Trophoblast cell (in vitro differentiated cells and primary cell): ENCODE measurements around the gene EVC.

ENCODE experiments used
- DNase-seq, 2 donors: peaks; one replicate each; pipeline ENCODE4 v3.0.0-alpha.2; 2016
- H2AFZ ChIP-seq: 2 replicates; pipeline ENCODE4 v1.6.1; 2013; ENCODE audit warnings: low read length, moderate library complexity, mild to moderate bottlenecking; ENCODE audit not compliant: insufficient read depth, poor library complexity
- H2AK5ac ChIP-seq: 2 replicates; pipeline ENCODE4 v1.6.1; 2013; ENCODE audit warnings: mild to moderate bottlenecking, low read length
- H2BK120ac ChIP-seq: 2 replicates; pipeline ENCODE4 v1.6.1; 2013; ENCODE audit warnings: low read length, mild to moderate bottlenecking, moderate library complexity; ENCODE audit not compliant: insufficient read depth, poor library complexity
- H2BK12ac ChIP-seq: 2 replicates; pipeline ENCODE4 v1.6.1; 2013; ENCODE audit warnings: mild to moderate bottlenecking, low read length, moderate library complexity
- H2BK5ac ChIP-seq: 2 replicates; pipeline ENCODE4 v1.6.1; 2013; ENCODE audit warnings: low read length, low read depth, moderate library complexity, mild to moderate bottlenecking; ENCODE audit not compliant: poor library complexity
- H3K14ac ChIP-seq: 2 replicates; pipeline ENCODE4 v1.6.1; 2013; ENCODE audit warnings: mild to moderate bottlenecking, low read length
- H3K18ac ChIP-seq: 2 replicates; pipeline ENCODE4 v1.6.1; 2013; ENCODE audit warnings: mild to moderate bottlenecking, low read length
- H3K23ac ChIP-seq: 2 replicates; pipeline ENCODE4 v1.6.1; 2013; ENCODE audit warnings: low read length
- H3K27ac ChIP-seq: 2 replicates; pipeline ENCODE4 v1.5.1; 2013; ENCODE audit warnings: low read depth, mild to moderate bottlenecking, inconsistent platforms, low read length, moderate library complexity
- H3K27me3 ChIP-seq: 2 replicates; pipeline ENCODE4 v1.6.1; 2013; ENCODE audit warnings: inconsistent platforms, mild to moderate bottlenecking, low read length, moderate library complexity; ENCODE audit not compliant: insufficient read depth
- H3K36me3 ChIP-seq, 2 experiments: 1 replicate in 1 of 2; 2 replicates in 1 of 2; pipeline ENCODE4 v1.6.1; 2013; ENCODE audit warnings: low read length in 2 of 2, mild to moderate bottlenecking in 2 of 2, moderate library complexity in 1 of 2; ENCODE audit not compliant: insufficient read depth in 2 of 2, control insufficient read depth in 1 of 2
- H3K4ac ChIP-seq: 2 replicates; pipeline ENCODE4 v1.6.1; 2013; ENCODE audit warnings: low read depth, mild to moderate bottlenecking, low read length, moderate library complexity
- H3K4me1 ChIP-seq, 2 experiments: 1 replicate in 1 of 2; 2 replicates in 1 of 2; pipeline ENCODE4 v1.6.1; 2013; ENCODE audit warnings: low read length in 2 of 2, mild to moderate bottlenecking in 2 of 2, moderate library complexity in 1 of 2; ENCODE audit not compliant: insufficient read depth in 2 of 2, control insufficient read depth in 1 of 2
- H3K4me2 ChIP-seq: 2 replicates; pipeline ENCODE4 v1.6.1; 2013; ENCODE audit warnings: inconsistent platforms, mild to moderate bottlenecking, low read length, moderate library complexity
- H3K4me3 ChIP-seq: 2 replicates; pipeline ENCODE4 v1.5.1; 2013; ENCODE audit warnings: mild to moderate bottlenecking, low read depth, low read length, inconsistent platforms
- H3K79me1 ChIP-seq: one replicate; pipeline ENCODE4 v1.6.1; 2013; ENCODE audit warnings: low read length
- H3K79me2 ChIP-seq: 2 replicates; pipeline ENCODE4 v1.6.1; 2013; ENCODE audit warnings: low read length, mild to moderate bottlenecking; ENCODE audit not compliant: control insufficient read depth, insufficient read depth, poor library complexity
- H3K9ac ChIP-seq: 2 replicates; pipeline ENCODE4 v1.6.1; 2013; ENCODE audit warnings: mild to moderate bottlenecking, low read length
- H3K9me3 ChIP-seq: 2 replicates; pipeline ENCODE4 v1.6.1; 2013; ENCODE audit warnings: low read depth, mild to moderate bottlenecking, control low read depth, inconsistent platforms, low read length; ENCODE audit not compliant: insufficient read depth
- H4K12ac ChIP-seq: 2 replicates; pipeline ENCODE4 v1.6.1; 2013; ENCODE audit warnings: low read depth, mild to moderate bottlenecking, low read length, moderate library complexity
- H4K8ac ChIP-seq: 2 replicates; pipeline ENCODE4 v1.6.1; 2013; ENCODE audit warnings: low read depth, mild to moderate bottlenecking, low read length, moderate library complexity
- H4K91ac ChIP-seq: one replicate; pipeline ENCODE4 v1.6.1; 2013; ENCODE audit warnings: low read depth, mild to moderate bottlenecking, low read length, moderate library complexity
- WGBS: extraction: QIAGEN DNeasy Blood & Tissue Kit; methylation state at CpG from one replicate; pipeline ENCODE4 v1.1.7; 2013; ENCODE audit warnings: missing lambda C conversion rate; ENCODE audit not compliant: insufficient read length, insufficient coverage; ENCODE audit errors: extremely low coverage; 5-methylcytosine and 5-hydroxymethylcytosine counted together

Gene EVC

GRCh38 chr4:5796976-5797375, 86.0 kb downstream of the EVC start:
- H3K79me1 ChIP-seq: no peaks in the 10 kb centered on the region
- no peaks in the 10 kb centered on the region for H3K79me2 ChIP-seq
- H3K14ac ChIP-seq: no peak overlapping the region
- no peak overlapping the region for H2BK12ac ChIP-seq
- no peak overlapping the region for H3K4ac ChIP-seq
- no peak overlapping the region for H2BK120ac ChIP-seq
- DNase-seq: no peak
- H3K9me3 ChIP-seq: peaks cover 2% of the 10 kb centered on the region
- H3K18ac ChIP-seq: no peak overlapping the region
- WGBS: no CpG with 5 or more reads among the region's 18 CpGs
- H3K36me3 ChIP-seq: peaks cover 7 to 16% of the 10 kb centered on the region in 2 experiments
- H4K12ac ChIP-seq: no peak overlapping the region
- no peak overlapping the region for H3K9ac ChIP-seq
- H3K23ac ChIP-seq: no peak overlapping the region
- H2BK5ac ChIP-seq: no peak overlapping the region
- H3K4me1 ChIP-seq: no peaks in the 10 kb centered on the region
- H2AK5ac ChIP-seq: no peak overlapping the region
- no peak overlapping the region for H2AFZ ChIP-seq
- H3K4me3 ChIP-seq: no peak overlapping the region
- H3K27me3 ChIP-seq: no peaks in the 10 kb centered on the region
- no peak overlapping the region for H3K4me2 ChIP-seq
- H4K91ac ChIP-seq: no peak overlapping the region
- H3K27ac ChIP-seq: no peak overlapping the region
- H4K8ac ChIP-seq: no peak overlapping the region

DNA sequence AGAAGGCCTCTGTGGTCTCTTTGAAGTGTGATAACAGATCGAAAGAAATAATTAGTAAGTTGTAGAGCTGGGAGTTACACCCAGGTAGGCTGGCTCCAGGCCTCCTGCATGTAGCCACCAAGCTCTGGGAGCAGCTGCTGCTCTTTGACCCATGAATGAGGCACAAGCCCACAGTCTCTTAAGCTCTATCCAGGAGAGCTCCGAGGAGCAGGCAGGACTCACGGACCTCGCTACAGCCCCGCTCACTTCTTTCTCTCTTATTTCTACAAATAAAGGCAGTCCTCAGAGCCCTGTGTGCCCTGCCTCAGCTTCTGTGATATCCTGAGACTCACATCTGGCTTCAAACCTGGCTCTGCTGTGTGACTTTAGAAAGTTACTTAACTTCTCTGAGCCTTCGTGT, 86.9 kb downstream of the EVC start:
- H4K91ac ChIP-seq: no peak overlapping the region
- H3K9me3 ChIP-seq: peaks cover 2% of the 10 kb centered on the region
- H4K8ac ChIP-seq: no peak overlapping the region
- no peak overlapping the region for H3K4ac ChIP-seq
- H3K9ac ChIP-seq: no peak overlapping the region
- no peak overlapping the region for H2AFZ ChIP-seq
- H3K27me3 ChIP-seq: no peaks in the 10 kb centered on the region
- no peak overlapping the region for H2AK5ac ChIP-seq
- WGBS: no CpG with 5 or more reads among the region's 6 CpGs
- H3K79me1 ChIP-seq: no peaks in the 10 kb centered on the region
- H3K4me3 ChIP-seq: no peak overlapping the region
- DNase-seq: no peak
- H2BK12ac ChIP-seq: no peak overlapping the region
- H3K23ac ChIP-seq: no peak overlapping the region
- H3K27ac ChIP-seq: no peak overlapping the region
- H3K4me1 ChIP-seq: no peaks in the 10 kb centered on the region
- H3K79me2 ChIP-seq: no peaks in the 10 kb centered on the region
- H3K4me2 ChIP-seq: no peak overlapping the region
- peaks cover 10 to 16% of the 10 kb centered on the region in 2 experiments for H3K36me3 ChIP-seq
- H2BK5ac ChIP-seq: no peak overlapping the region
- H4K12ac ChIP-seq: no peak overlapping the region
- no peak overlapping the region for H2BK120ac ChIP-seq
- no peak overlapping the region for H3K14ac ChIP-seq
- no peak overlapping the region for H3K18ac ChIP-seq

DNA sequence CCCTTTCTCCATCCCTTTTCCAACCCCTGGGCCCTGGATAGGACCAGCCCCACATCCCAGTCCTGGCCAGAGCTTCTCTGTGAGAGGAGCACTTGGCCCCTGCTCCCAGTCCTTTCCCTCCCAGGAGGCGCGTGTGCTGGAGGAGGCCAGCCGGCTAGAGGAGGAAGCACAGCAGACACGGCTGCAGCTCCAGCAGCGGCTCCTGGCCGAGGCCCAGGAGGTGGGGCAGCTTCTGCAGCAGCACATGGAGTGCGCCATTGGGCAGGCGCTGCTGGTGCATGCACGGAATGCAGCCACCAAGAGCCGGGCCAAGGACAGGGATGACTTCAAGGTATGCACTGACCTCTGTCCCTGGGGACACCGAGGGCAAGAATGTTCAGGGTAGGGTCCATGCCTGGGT, 87.5 kb downstream of the EVC start:
- Histone ChIP-seq H3K79me2 (no peaks in the 10 kb centered on the region), H3K4ac (no peak overlapping the region), H3K9ac (no peak overlapping the region), H3K36me3 (peaks cover 10 to 16% of the 10 kb centered on the region in 2 experiments), H4K91ac (no peak overlapping the region), H3K9me3 (peaks cover 2% of the 10 kb centered on the region), H3K23ac (no peak overlapping the region), H3K4me1 (no peaks in the 10 kb centered on the region), H2BK12ac (no peak overlapping the region), H2AK5ac (no peak overlapping the region), H3K18ac (no peak overlapping the region), H3K27me3 (no peaks in the 10 kb centered on the region), H3K4me2 (no peak overlapping the region), H3K4me3 (no peak overlapping the region), H2AFZ (no peak overlapping the region), H4K12ac (no peak overlapping the region), H3K79me1 (no peaks in the 10 kb centered on the region), H4K8ac (no peak overlapping the region), H3K27ac (no peak overlapping the region), H2BK5ac (no peak overlapping the region), H2BK120ac (no peak overlapping the region), H3K14ac (no peak overlapping the region)
- DNase-seq: no peak
- WGBS: no CpG with 5 or more reads among the region's 11 CpGs

DNA sequence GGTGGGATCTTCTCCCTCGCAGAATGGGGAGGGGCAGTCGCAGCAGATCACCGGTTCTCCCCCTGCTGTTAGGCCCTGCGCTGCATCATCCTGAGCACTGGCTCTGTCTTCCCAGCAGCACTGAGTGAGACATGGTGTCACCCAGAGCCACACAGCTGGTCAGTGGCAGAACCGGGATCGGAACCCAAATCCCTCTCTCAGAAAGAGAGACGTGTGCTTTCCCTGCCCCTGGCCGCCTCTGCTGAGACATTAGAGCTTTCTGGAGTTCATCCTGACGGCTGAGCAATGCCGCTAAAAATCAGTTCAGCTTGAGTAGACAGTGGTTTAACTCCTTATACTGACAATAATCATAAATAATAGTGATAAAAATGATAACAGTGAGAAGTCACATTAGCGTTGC, 87.9 kb downstream of the EVC start:
- no peaks in the 10 kb centered on the region for H3K79me1 ChIP-seq
- no peak for DNase-seq
- H3K4me1 ChIP-seq: no peaks in the 10 kb centered on the region
- H3K27ac ChIP-seq: no peak overlapping the region
- H3K14ac ChIP-seq: no peak overlapping the region
- H4K8ac ChIP-seq: no peak overlapping the region
- H3K9ac ChIP-seq: no peak overlapping the region
- no peak overlapping the region for H2AFZ ChIP-seq
- H3K4ac ChIP-seq: no peak overlapping the region
- H3K27me3 ChIP-seq: no peaks in the 10 kb centered on the region
- no peak overlapping the region for H3K18ac ChIP-seq
- H4K91ac ChIP-seq: no peak overlapping the region
- no peak overlapping the region for H2BK12ac ChIP-seq
- H3K9me3 ChIP-seq: peaks cover 2% of the 10 kb centered on the region
- WGBS: no CpG with 5 or more reads among the region's 11 CpGs
- H3K4me2 ChIP-seq: no peak overlapping the region
- no peak overlapping the region for H2BK5ac ChIP-seq
- H3K36me3 ChIP-seq: peaks cover 10 to 16% of the 10 kb centered on the region in 2 experiments
- no peak overlapping the region for H3K4me3 ChIP-seq
- H3K23ac ChIP-seq: no peak overlapping the region
- no peak overlapping the region for H2BK120ac ChIP-seq
- no peaks in the 10 kb centered on the region for H3K79me2 ChIP-seq
- H2AK5ac ChIP-seq: no peak overlapping the region
- H4K12ac ChIP-seq: no peak overlapping the region
